Neural progenitor cell (in vitro differentiated cells): ENCODE measurements around the gene LOXHD1. TPM values are rescaled to one million over a fixed set of nuclear protein-coding genes. Genes with fewer than 3 reads are reported as not detected.

ENCODE experiments used
- DNase-seq: peaks from one replicate; pipeline ENCODE4 v3.0.0-alpha.2; 2016; ENCODE audit warnings: low spot score
- H2AFZ ChIP-seq: fragments of 200-600 bp; sonication (generic); replicated peaks from 2 replicates; pipeline ENCODE4 v1.6.1; 2016; ENCODE audit warnings: antibody characterized with exemption
- H3F3A ChIP-seq: fragments of 200-600 bp; sonication (generic); 2 replicates; pipeline ENCODE4 v1.6.1; 2016; ENCODE audit warnings: antibody characterized with exemption, low read depth
- H3K27ac ChIP-seq: fragments of 200-600 bp; sonication (generic); 2 replicates; pipeline ENCODE4 v1.5.1; 2016; ENCODE audit warnings: mild to moderate bottlenecking
- H3K27me3 ChIP-seq: fragments of 200-600 bp; sonication (generic); 2 replicates; pipeline ENCODE4 v1.6.1; 2016; ENCODE audit warnings: mild to moderate bottlenecking, moderate library complexity
- H3K36me3 ChIP-seq: fragments of 200-600 bp; sonication (generic); 2 replicates; pipeline ENCODE4 v1.5.1; 2016
- H3K4me1 ChIP-seq: fragments of 200-600 bp; sonication (generic); 2 replicates; pipeline ENCODE4 v1.6.1; 2016; ENCODE audit warnings: mixed run types
- H3K4me2 ChIP-seq: fragments of 200-600 bp; sonication (generic); 2 replicates; pipeline ENCODE4 v1.6.1; 2016
- H3K4me3 ChIP-seq: fragments of 200-600 bp; sonication (generic); 2 replicates; pipeline ENCODE4 v1.5.1; 2016
- H3K79me2 ChIP-seq: fragments of 200-600 bp; sonication (generic); 2 replicates; pipeline ENCODE4 v1.6.1; 2016; ENCODE audit warnings: low read depth
- H3K9ac ChIP-seq: fragments of 200-600 bp; sonication (generic); 2 replicates; pipeline ENCODE4 v1.6.1; 2016
- H3K9me3 ChIP-seq: fragments of 200-600 bp; sonication (generic); 2 replicates; pipeline ENCODE4 v1.5.1; 2016; ENCODE audit warnings: low read depth
- H4K20me1 ChIP-seq: fragments of 200-600 bp; sonication (generic); 2 replicates; pipeline ENCODE4 v1.6.1; 2016; ENCODE audit warnings: low read depth
- H3K27ac Mint-ChIP-seq: 3 replicates; pipeline ENCODE4 v1.8.0; 2021; ENCODE audit warnings: mixed read lengths
- H3K27me3 Mint-ChIP-seq: 2 replicates; pipeline ENCODE4 v1.8.0; 2022; ENCODE audit warnings: low read depth, mild to moderate bottlenecking, inconsistent platforms, moderate library complexity, mixed read lengths; ENCODE audit not compliant: insufficient read depth
- H3K36me3 Mint-ChIP-seq: 3 replicates; pipeline ENCODE4 v1.8.0; 2021; ENCODE audit warnings: mixed read lengths
- H3K4me1 Mint-ChIP-seq: 3 replicates; pipeline ENCODE4 v1.8.0; 2021; ENCODE audit warnings: mixed read lengths
- H3K4me3 Mint-ChIP-seq: 3 replicates; pipeline ENCODE4 v1.8.0; 2021; ENCODE audit warnings: mild to moderate bottlenecking, moderate library complexity, mixed read lengths
- H3K9me3 Mint-ChIP-seq: 3 replicates; pipeline ENCODE4 v1.8.0; 2020; ENCODE audit warnings: mixed read lengths
- CTCF ChIP-seq: fragments of 200-600 bp; sonication (generic); IDR thresholded peaks from 2 replicates; pipeline ENCODE4 v1.5.1; 2017; ENCODE audit warnings: antibody characterized with exemption, mild to moderate bottlenecking
- EZH2 ChIP-seq: fragments of 200-600 bp; sonication (generic); IDR thresholded peaks from 2 replicates; pipeline ENCODE4 v1.6.1; 2017; ENCODE audit warnings: antibody characterized with exemption, mild to moderate bottlenecking, moderate library complexity
- EZH2phosphoT487 ChIP-seq: fragments of 200-600 bp; sonication (generic); IDR thresholded peaks from 2 replicates; pipeline ENCODE4 v1.6.1; 2017; ENCODE audit warnings: antibody characterized with exemption
- total RNA-seq: library from RNA; depleted of rRNA; stranded (reverse); fragments of >200 nt; gene quantifications from 2 replicates; pipeline ENCODE4 v1.2.3, GENCODE V29; 2015; ENCODE audit warnings: low replicate concordance

The LOXHD1 gene
- total RNA-seq, 1 donor from 2014 or later: not detected

GRCh38 chr18:46474487-46475389 is 182.3 kb downstream of the LOXHD1 start:
- Histone ChIP-seq H3K27ac (no peak overlapping the region), H3K79me2 (no peaks in the 10 kb centered on the region), H3K4me2 (no peak overlapping the region), H3K9ac (no peak overlapping the region), H3F3A (no peaks in the 10 kb centered on the region), H4K20me1 (no peaks in the 10 kb centered on the region), H3K9me3 (no peaks in the 10 kb centered on the region), H3K4me1 (peaks cover 1% of the 10 kb centered on the region), H3K36me3 (no peaks in the 10 kb centered on the region), H3K27me3 (no peaks in the 10 kb centered on the region), H2AFZ (no peak overlapping the region), H3K4me3 (no peak overlapping the region)
- H3K4me3 Mint-ChIP-seq: no peak overlapping the region
- no peaks in the 10 kb centered on the region for H3K36me3 Mint-ChIP-seq
- peaks cover 20% of the 10 kb centered on the region for H3K4me1 Mint-ChIP-seq
- no peak for TF ChIP-seq CTCF
- TF ChIP-seq EZH2: no peak
- TF ChIP-seq EZH2phosphoT487: no peak
- no peaks in the 10 kb centered on the region for H3K27me3 Mint-ChIP-seq
- H3K9me3 Mint-ChIP-seq: no peaks in the 10 kb centered on the region
- no peak for DNase-seq
- peak overlapping the region; percentile 28 for H3K27ac Mint-ChIP-seq

- H3K9me3 Mint-ChIP-seq: no peaks in the 10 kb centered on the region
- DNase-seq: no peak
- no peaks in the 10 kb centered on the region for H3K36me3 Mint-ChIP-seq
- Histone ChIP-seq H4K20me1 (no peaks in the 10 kb centered on the region), H3K9ac (no peak overlapping the region), H3K36me3 (no peaks in the 10 kb centered on the region), H3F3A (peaks cover 2% of the 10 kb centered on the region), H3K4me2 (no peak overlapping the region), H3K27ac (no peak overlapping the region), H3K4me1 (peaks cover 23% of the 10 kb centered on the region), H3K4me3 (no peak overlapping the region), H3K79me2 (no peaks in the 10 kb centered on the region), H2AFZ (no peak overlapping the region), H3K9me3 (no peaks in the 10 kb centered on the region), H3K27me3 (no peaks in the 10 kb centered on the region)
- H3K4me3 Mint-ChIP-seq: no peak overlapping the region
- no peak for TF ChIP-seq CTCF
- TF ChIP-seq EZH2phosphoT487: no peak
- no peak for TF ChIP-seq EZH2
- no peaks in the 10 kb centered on the region for H3K27me3 Mint-ChIP-seq
- H3K27ac Mint-ChIP-seq: no peak overlapping the region
- peaks cover 39% of the 10 kb centered on the region for H3K4me1 Mint-ChIP-seq
Measured at GRCh38 chr18:46471809-46472498, 185.1 kb downstream of the LOXHD1 start.

- Mint-ChIP-seq H3K4me3 (no peak overlapping the region), H3K4me1 (peaks cover 46% of the 10 kb centered on the region), H3K27me3 (no peaks in the 10 kb centered on the region), H3K36me3 (no peaks in the 10 kb centered on the region), H3K9me3 (no peaks in the 10 kb centered on the region), H3K27ac (no peak overlapping the region)
- H3K4me3 ChIP-seq: no peak overlapping the region
- no peaks in the 10 kb centered on the region for H3K79me2 ChIP-seq
- no peak overlapping the region for H3K4me2 ChIP-seq
- no peaks in the 10 kb centered on the region for H3K27me3 ChIP-seq
- no peak for DNase-seq
- TF ChIP-seq EZH2phosphoT487 (no peak), CTCF (no peak), EZH2 (no peak)
- no peaks in the 10 kb centered on the region for H3K9me3 ChIP-seq
- peaks cover 34% of the 10 kb centered on the region for H3K4me1 ChIP-seq
- no peaks in the 10 kb centered on the region for H4K20me1 ChIP-seq
- no peaks in the 10 kb centered on the region for H3K36me3 ChIP-seq
- peaks cover 15% of the 10 kb centered on the region for H3F3A ChIP-seq
- no peak overlapping the region for H3K27ac ChIP-seq
- H2AFZ ChIP-seq: no peak overlapping the region
- H3K9ac ChIP-seq: no peak overlapping the region
Measured at GRCh38 chr18:46470714-46471113, 186.3 kb downstream of the LOXHD1 start.
